Rectal smooth muscle tissue (tissue), 1 donor: ENCODE measurements around the gene MRPL36.
"Not testable (repeated sequence)": the region's sequence is repeated elsewhere in the genome, so short reads cannot be mapped to it uniquely, and the experiment has no call there.

Experiments used
- H3K27ac ChIP-seq: one replicate; pipeline ENCODE4 v1.7.0; 2013; ENCODE audit warnings: low read depth, low read length, inconsistent platforms
- H3K27me3 ChIP-seq: one replicate; pipeline ENCODE4 v1.7.0; 2013; ENCODE audit warnings: low read length; ENCODE audit not compliant: control insufficient read depth, insufficient read depth
- H3K36me3 ChIP-seq: one replicate; pipeline ENCODE4 v1.7.0; 2013; ENCODE audit warnings: low read length; ENCODE audit not compliant: control insufficient read depth, insufficient read depth
- H3K4me1 ChIP-seq: one replicate; pipeline ENCODE4 v1.7.0; 2013; ENCODE audit warnings: low read length; ENCODE audit not compliant: control insufficient read depth, insufficient read depth
- H3K4me3 ChIP-seq: one replicate; pipeline ENCODE4 v1.7.0; 2013; ENCODE audit warnings: low read length
- H3K9ac ChIP-seq: one replicate; pipeline ENCODE4 v1.7.0; 2013; ENCODE audit warnings: low read length

Gene MRPL36

GRCh38 chr5:1817261-1818043 lies 17.8 kb upstream of the MRPL36 start:
- H3K9ac ChIP-seq, result no peak overlapping the region
- no peaks in the 10 kb centered on the region for H3K27me3 ChIP-seq
- no peak overlapping the region for H3K27ac ChIP-seq
- H3K4me3 ChIP-seq, result no peak overlapping the region
- H3K4me1 ChIP-seq, result no peaks in the 10 kb centered on the region
- peaks cover 41% of the 10 kb centered on the region for H3K36me3 ChIP-seq

GRCh38 chr5:1816495-1817089 lies 17.0 kb upstream of the MRPL36 start:
- not testable (repeated sequence) for H3K9ac ChIP-seq, H3K27ac ChIP-seq, H3K27me3 ChIP-seq, H3K4me1 ChIP-seq, H3K4me3 ChIP-seq
- peaks cover 39% of the 10 kb centered on the region for H3K36me3 ChIP-seq

GRCh38 chr5:1815881-1816292 lies 16.2 kb upstream of the MRPL36 start:
- Histone ChIP-seq H3K27me3 (no peaks in the 10 kb centered on the region), H3K4me1 (no peaks in the 10 kb centered on the region), H3K36me3 (peaks cover 33% of the 10 kb centered on the region), H3K4me3 (no peak overlapping the region), H3K9ac (no peak overlapping the region), H3K27ac (no peak overlapping the region)

- H3K27me3 ChIP-seq, result no peaks in the 10 kb centered on the region
- H3K9ac ChIP-seq, result no peak overlapping the region
- no peak overlapping the region for H3K4me3 ChIP-seq
- no peaks in the 10 kb centered on the region for H3K4me1 ChIP-seq
- peaks cover 27% of the 10 kb centered on the region for H3K36me3 ChIP-seq
- no peak overlapping the region for H3K27ac ChIP-seq
Observed at GRCh38 chr5:1815071-1815786, 15.6 kb upstream of the MRPL36 start.

GRCh38 chr5:1814183-1815020 lies 14.8 kb upstream of the MRPL36 start:
- no peak overlapping the region for H3K27ac ChIP-seq
- no peak overlapping the region for H3K9ac ChIP-seq
- H3K4me1 ChIP-seq, result no peaks in the 10 kb centered on the region
- no peak overlapping the region for H3K4me3 ChIP-seq
- peaks cover 25% of the 10 kb centered on the region for H3K36me3 ChIP-seq
- no peaks in the 10 kb centered on the region for H3K27me3 ChIP-seq

GRCh38 chr5:1810581-1811101 lies 11.0 kb upstream of the MRPL36 start:
- Histone ChIP-seq H3K36me3 (peaks cover 39% of the 10 kb centered on the region), H3K27ac (no peak overlapping the region), H3K4me3 (no peak overlapping the region), H3K4me1 (no peaks in the 10 kb centered on the region), H3K9ac (no peak overlapping the region), H3K27me3 (no peaks in the 10 kb centered on the region)

- H3K36me3 ChIP-seq, result peaks cover 38% of the 10 kb centered on the region
- no peaks in the 10 kb centered on the region for H3K27me3 ChIP-seq
- no peak overlapping the region for H3K27ac ChIP-seq
- no peak overlapping the region for H3K9ac ChIP-seq
- H3K4me3 ChIP-seq, result no peak overlapping the region
- H3K4me1 ChIP-seq, result no peaks in the 10 kb centered on the region
Observed at GRCh38 chr5:1809416-1810035, 9.9 kb upstream of the MRPL36 start.

- Histone ChIP-seq H3K27ac (no peak overlapping the region), H3K4me1 (no peaks in the 10 kb centered on the region), H3K36me3 (peaks cover 42% of the 10 kb centered on the region), H3K9ac (no peak overlapping the region), H3K4me3 (no peak overlapping the region), H3K27me3 (no peaks in the 10 kb centered on the region)
Observed at GRCh38 chr5:1808439-1808838, 8.8 kb upstream of the MRPL36 start.

GRCh38 chr5:1807451-1808185 lies 8.0 kb upstream of the MRPL36 start:
- H3K27ac ChIP-seq, result no peak overlapping the region
- no peaks in the 10 kb centered on the region for H3K27me3 ChIP-seq
- H3K4me3 ChIP-seq, result no peak overlapping the region
- no peak overlapping the region for H3K9ac ChIP-seq
- no peaks in the 10 kb centered on the region for H3K4me1 ChIP-seq
- peaks cover 43% of the 10 kb centered on the region for H3K36me3 ChIP-seq

- Histone ChIP-seq H3K27ac (no peak overlapping the region), H3K27me3 (no peaks in the 10 kb centered on the region), H3K9ac (no peak overlapping the region), H3K4me1 (peaks cover under 1% of the 10 kb centered on the region), H3K4me3 (no peak overlapping the region), H3K36me3 (peaks cover 43% of the 10 kb centered on the region)
Observed at GRCh38 chr5:1806974-1807373, 7.3 kb upstream of the MRPL36 start.

- Histone ChIP-seq H3K27me3 (no peaks in the 10 kb centered on the region), H3K9ac (no peak overlapping the region), H3K4me3 (no peak overlapping the region), H3K36me3 (peaks cover 43% of the 10 kb centered on the region), H3K4me1 (peaks cover 3% of the 10 kb centered on the region), H3K27ac (no peak overlapping the region)
Observed at GRCh38 chr5:1806199-1806598, 6.6 kb upstream of the MRPL36 start.
